K562 (cell line): ENCODE data around the gene CPA4. TPM values are rescaled to one million over a fixed set of nuclear protein-coding genes. Genes with fewer than 3 reads are reported as not detected.

ENCODE experiments used
- ATAC-seq: fragments of 200-7000 bp; cut with Tn5 transposase; 3 replicates; pipeline ENCODE4 v1.9.1; 2020; ENCODE audit warnings: moderate library complexity
- BruUV-seq: library from RNA; stranded (reverse); fragments of 400-500 nt; replicated peaks from 2 replicates; lab custom pipeline; 2021; lab: Mats Ljungman, UMichigan
- CTCF ChIA-PET: fragments of 300-600 bp; formaldehyde crosslinking; extraction: SDS; loops from one replicate; lab custom pipeline; 2021; ENCODE audit warnings: low intra/inter-chr PET ratio; lab: Yijun Ruan, JAX
- POLR2A ChIA-PET: fragments of 300-600, 350-650 bp; sonication (Branson Sonifier 250); formaldehyde crosslinking; extraction: SDS; loops from one replicate; lab custom pipeline; 2021; ENCODE audit warnings: antibody characterized with exemption, inconsistent platforms; lab: Yijun Ruan, JAX
- DNase-seq, 4 experiments: peaks; one replicate each; pipeline versions ENCODE4 v3.0.0 to v3.0.0-alpha.2; 2011 to 2018; ENCODE audit warnings: low spot score in 3 of 4, mixed read lengths in 3 of 4; ENCODE audit errors: extremely low read depth in 1 of 4
- FAIRE-seq: peaks from 2 replicates; lab custom pipeline; 2011; peaks lifted over from hg19 to GRCh38; lab: Jason Lieb, UNC
- H2AFZ ChIP-seq: 2 replicates; pipeline ENCODE4 v1.6.0; 2011; ENCODE audit warnings: low read depth, low read length, control low read depth, inconsistent platforms
- H3K27ac ChIP-seq: fragments of 200-600 bp; 3 replicates; pipeline ENCODE4 v1.8.0; 2011; ENCODE audit warnings: low read depth, mild to moderate bottlenecking, control low read depth, inconsistent platforms, low read length, moderate library complexity, mixed read lengths; ENCODE audit errors: extremely low read depth
- H3K27me3 ChIP-seq, 2 experiments: fragments of 300-600 bp in 1 of 2; 2 replicates in 1 of 2; 3 replicates in 1 of 2; pipeline versions ENCODE4 v1.6.0 to v1.8.0; 2011; ENCODE audit warnings: inconsistent platforms in 2 of 2, low read length in 2 of 2, mild to moderate bottlenecking in 1 of 2, mixed read lengths in 1 of 2, moderate library complexity in 1 of 2; ENCODE audit not compliant: control insufficient read depth in 2 of 2, insufficient read depth in 2 of 2
- H3K36me3 ChIP-seq: fragments of 300-600 bp; 3 replicates; pipeline ENCODE4 v1.8.0; 2011; ENCODE audit warnings: mild to moderate bottlenecking, low read length, inconsistent platforms; ENCODE audit not compliant: control insufficient read depth, insufficient read depth
- H3K4me1 ChIP-seq, 2 experiments: fragments of 200-600 bp in 1 of 2; replicated peaks in 1 of 2; 2 replicates in 1 of 2; 3 replicates in 1 of 2; pipeline versions ENCODE4 v1.5.1 to v1.8.0; 2011; ENCODE audit warnings: inconsistent platforms in 2 of 2, low read length in 2 of 2, mild to moderate bottlenecking in 1 of 2, mixed read lengths in 1 of 2, moderate library complexity in 1 of 2; ENCODE audit not compliant: control insufficient read depth in 2 of 2, insufficient read depth in 2 of 2
- H3K4me2 ChIP-seq: 2 replicates; pipeline ENCODE4 v1.6.1; 2011; ENCODE audit warnings: low read length, control low read depth, inconsistent platforms, mixed read lengths; ENCODE audit not compliant: insufficient read depth
- H3K4me3 ChIP-seq: fragments of 200-600 bp; sonication (generic), shearing (Covaris generic); 2 replicates; pipeline ENCODE4 v1.5.1; 2016; ENCODE audit warnings: control low read depth, inconsistent platforms
- H3K79me2 ChIP-seq: fragments of 200-600 bp; 3 replicates; pipeline ENCODE4 v1.8.0; 2011; ENCODE audit warnings: low read length, inconsistent platforms; ENCODE audit not compliant: control insufficient read depth, insufficient read depth
- H3K9ac ChIP-seq, 2 experiments: 2 replicates each; pipeline versions ENCODE4 v1.6.0 to v1.6.1; 2011; ENCODE audit warnings: low read depth in 2 of 2, low read length in 2 of 2, control low read depth in 1 of 2, inconsistent platforms in 1 of 2, mild to moderate bottlenecking in 1 of 2, mixed read lengths in 1 of 2; ENCODE audit not compliant: insufficient read depth in 1 of 2
- H3K9me1 ChIP-seq: one replicate; pipeline ENCODE4 v1.6.0; 2011; ENCODE audit warnings: inconsistent platforms, mild to moderate bottlenecking, low read length, moderate library complexity; ENCODE audit not compliant: control insufficient read depth, insufficient read depth
- H3K9me3 ChIP-seq: replicated peaks from 2 replicates; pipeline ENCODE4 v1.5.1; 2011; ENCODE audit warnings: low read depth, low read length, inconsistent platforms; ENCODE audit not compliant: control insufficient read depth, insufficient read depth
- H4K20me1 ChIP-seq: replicated peaks from 2 replicates; pipeline ENCODE4 v1.6.1; 2011; ENCODE audit warnings: low read length, inconsistent platforms, mixed read lengths; ENCODE audit not compliant: control insufficient read depth, insufficient read depth
- C11orf30 ChIP-seq: fragments of 450-650 bp; IDR thresholded peaks from 2 replicates; pipeline ENCODE4 v1.6.1; 2016; ENCODE audit warnings: low read depth, mild to moderate bottlenecking
- E2F4 ChIP-seq: sonication (generic); formaldehyde crosslinking; IDR thresholded peaks from 2 replicates; pipeline ENCODE4 v1.8.0; 2022; ENCODE audit warnings: mild to moderate bottlenecking, low read depth, missing genetic modification reagents
- JUNB ChIP-seq: fragments of 450-650 bp; formaldehyde crosslinking; conservative IDR thresholded peaks from 2 replicates; pipeline ENCODE4 v1.4.0; 2020; ENCODE audit warnings: mild to moderate bottlenecking
- MLX ChIP-seq, 2 experiments: fragments of 450-650 bp in 1 of 2; sonication (generic) in 1 of 2; formaldehyde crosslinking; conservative IDR thresholded peaks; 2 replicates each; pipeline versions ENCODE4 v1.4.0 to v1.8.1; 2020 to 2022; ENCODE audit warnings: mild to moderate bottlenecking in 1 of 2, missing genetic modification reagents in 1 of 2
- PHB2 ChIP-seq: fragments of 450-650 bp; IDR thresholded peaks from 2 replicates; pipeline ENCODE4 v1.6.1; 2017; ENCODE audit warnings: low read depth
- RAD21 ChIP-seq, 2 experiments: fragments of 250-450 bp in 1 of 2; fragments of 450-650 bp in 1 of 2; sonication (Bioruptor Pico) in 1 of 2; formaldehyde crosslinking in 1 of 2; IDR thresholded peaks in 1 of 2; conservative IDR thresholded peaks in 1 of 2; 2 replicates each; pipeline versions ENCODE4 v1.4.0 to v1.8.0; 2020 to 2022; ENCODE audit warnings: mild to moderate bottlenecking in 2 of 2, moderate library complexity in 1 of 2
- TAF9B ChIP-seq: fragments of 450-650 bp; IDR thresholded peaks from 2 replicates; pipeline ENCODE4 v1.6.1; 2018; ENCODE audit warnings: mild to moderate bottlenecking; ENCODE audit not compliant: partially characterized antibody
- XRCC4 ChIP-seq: IDR thresholded peaks from one replicate; pipeline ENCODE4 v1.6.1; 2011; ENCODE audit not compliant: insufficient read depth, insufficient read length; ENCODE audit errors: extremely low read depth
- ZNF644 ChIP-seq: fragments of 200-800 bp; sonication (Bioruptor generic); IDR thresholded peaks from 2 replicates; pipeline ENCODE4 v1.6.1; 2016; ENCODE audit warnings: low read depth, missing genetic modification characterization, missing compliant biosample characterization
- WGBS: fragments of 100-300 bp; shearing (Covaris generic); methylation state at CpG from one replicate; pipeline ENCODE4 v1.1.6; 2016; ENCODE audit warnings: low coverage, mixed read lengths; ENCODE audit not compliant: insufficient coverage; ENCODE audit errors: missing lambda C conversion rate; 5-methylcytosine and 5-hydroxymethylcytosine counted together
- in situ Hi-C: fragments of 300-500 bp; cut with MboI; formaldehyde crosslinking; loops from 4 replicates; pipeline ENCODE4 v1.15.0; 2018; ENCODE audit warnings: inconsistent platforms, mixed read lengths
- intact Hi-C: fragments of 100-400 bp; cut with micrococcal nuclease; formaldehyde crosslinking; loops from 2 replicates; pipeline ENCODE4 v1.14.2; 2022
- polyA plus RNA-seq, 8 experiments: library from polyadenylated mRNA; depleted of rRNA in 4 of 8; stranded (reverse) in 5 of 8; unstranded in 3 of 8; fragments of >200 nt; fragmentation: Nextera tagmentation in 2 of 8; fragmentation: Illumina TruSeq in 1 of 8; extraction: Ambion mirVana in 2 of 8; extraction: Trizol in 1 of 8; gene quantifications; 2 replicates each; pipeline versions ENCODE4 v1.2.1 to v1.2.3, GENCODE V29; 2011 to 2014; ENCODE audit warnings: inconsistent platforms in 1 of 8, missing spikeins in 1 of 8
- total RNA-seq, 7 experiments: library from RNA; depleted of rRNA in 6 of 7; stranded (reverse); fragments of >200 nt in 6 of 7; fragmentation: Illumina TruSeq in 2 of 7; extraction: Trizol in 2 of 7; gene quantifications; 2 replicates each; pipeline versions ENCODE4 v1.2.1 to v1.2.3, GENCODE V29; 2011 to 2021; ENCODE audit warnings: low replicate concordance in 1 of 7
- TF ChIP-seq, protein P1 (sequence below): fragments of 250-450 bp; sonication (Bioruptor Pico); IDR thresholded peaks from 2 replicates; pipeline ENCODE4 v1.8.0; 2021; ENCODE audit warnings: moderate library complexity, mild to moderate bottlenecking, inconsistent platforms

The CPA4 gene
- total and polyA plus RNA-seq, 9 of the 15 experiments (the other 6 are each of a cell fraction or from before 2014, with no cell fraction given) = not detected

DNA sequence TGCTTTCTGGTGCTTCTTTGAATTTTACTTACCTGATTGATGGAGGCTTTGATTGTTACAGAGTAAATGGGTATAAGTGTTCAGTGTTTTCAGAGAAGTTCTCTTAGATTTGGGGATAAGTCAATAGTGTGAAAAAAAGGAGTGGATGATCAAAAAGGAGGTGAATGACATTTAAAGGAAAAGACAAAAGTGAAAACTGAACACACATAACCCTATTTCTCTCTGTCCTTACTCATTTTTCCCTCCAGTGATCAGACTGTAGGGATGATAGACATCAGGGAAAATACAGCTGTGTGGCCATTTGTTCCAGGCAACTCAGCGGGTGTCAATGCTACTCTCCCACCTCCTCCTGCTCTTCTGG is 26.0 kb upstream of the CPA4 start:
- peaks cover 15 to 22% of the 10 kb centered on the region in 2 experiments; a peak in 3 of 5 replicates for H3K27me3 ChIP-seq
- DNase-seq (no peak), ATAC-seq (no peak), FAIRE-seq (no peak)
- in situ Hi-C loops = no loop called here
- H3K9ac ChIP-seq = no peak overlapping the region
- H3K4me2 ChIP-seq = no peak overlapping the region
- no peak overlapping the region for H3K4me3 ChIP-seq
- no peaks in the 10 kb centered on the region for H3K36me3 ChIP-seq
- no peaks in the 10 kb centered on the region for H4K20me1 ChIP-seq
- ChIA-PET CTCF (no interaction called here), POLR2A (interaction anchor here (1.3 kb wide), 1 partner anchor 11 kb away, joined by 3 read pairs; no protein-coding TSS in a partner anchor)
- no TSS peak for BruUV-seq
- no peaks in the 10 kb centered on the region for H3K9me1 ChIP-seq
- TF ChIP-seq TAF9B (no peak), ZNF644 (tag) (no peak), C11orf30 (no peak), RAD21 (CRISPR knock-in tag; conservative IDR thresholded peaks at IDR 0.05 in 1 of 2, IDR thresholded peaks at IDR 0.05 in 1 of 2) (no peak), E2F4 (CRISPR knock-in tag) (no peak), MLX (CRISPR knock-in tag; conservative IDR thresholded peaks at IDR 0.05) (no peak), PHB2 (no peak), XRCC4 (no peak), JUNB (CRISPR knock-in tag) (no peak)
- TF ChIP-seq, protein P1, sequence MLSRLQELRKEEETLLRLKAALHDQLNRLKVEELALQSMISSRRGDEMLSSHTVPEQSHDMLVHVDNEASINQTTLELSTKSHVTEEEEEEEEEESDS (CRISPR knock-in tag) = no peak
- H3K4me1 ChIP-seq = no peaks in the 10 kb centered on the region; a peak in 3 of 5 replicates
- WGBS = 4% methylated on average over 1 of the region's 1 CpG
- intact Hi-C loops = no loop called here
- no peaks in the 10 kb centered on the region for H3K79me2 ChIP-seq
- H3K27ac ChIP-seq = no peak overlapping the region
- no peaks in the 10 kb centered on the region for H3K9me3 ChIP-seq
- no peak overlapping the region for H2AFZ ChIP-seq
